A549 (cell line): ENCODE results near the gene PDE6D. TPM values are rescaled to one million over a fixed set of nuclear protein-coding genes. Genes with fewer than 3 reads are reported as not detected.
A peak's percentile ranks its signal among the peaks of the same experiment; 100 is the strongest.

Source experiments
- ATAC-seq, 2 experiments: fragments of 200-7000 bp in 1 of 2; fragments of >200 bp in 1 of 2; cut with Nextera tagmentation in 1 of 2; cut with Tn5 transposase in 1 of 2; 3 replicates each; pipeline versions ENCODE4 v1.8.0 to v1.9.1; 2018 to 2020; ENCODE audit warnings: mild to moderate bottlenecking in 1 of 2, moderate library complexity in 1 of 2
- CTCF ChIA-PET: fragments of 300-600 bp; sonication (Branson Sonifier 250); formaldehyde crosslinking; extraction: SDS; loops from one replicate; lab custom pipeline; 2021; ENCODE audit warnings: antibody characterized with exemption, inconsistent platforms; lab: Yijun Ruan, JAX
- POLR2A ChIA-PET: fragments of 350-600 bp; formaldehyde crosslinking; extraction: SDS; loops from one replicate; lab custom pipeline; 2021; ENCODE audit warnings: antibody characterized with exemption, inconsistent platforms; lab: Yijun Ruan, JAX
- DNase-seq, 2 experiments: peaks; one replicate each; pipeline versions ENCODE4 v3.0.0 to v3.0.0-alpha.2; 2011 to 2016; ENCODE audit warnings: low read depth in 1 of 2, low spot score in 1 of 2
- FAIRE-seq: peaks from 2 replicates; lab custom pipeline; 2011; peaks lifted over from hg19 to GRCh38; lab: Jason Lieb, UNC
- H3K27ac ChIP-seq, 2 experiments: fragments of >200 bp; sonication (Bioruptor Twin); formaldehyde crosslinking; 3 replicates each; pipeline ENCODE4 v1.5.1; 2016 to 2017
- H3K4me1 ChIP-seq: fragments of >200 bp; sonication (Bioruptor Twin); formaldehyde crosslinking; 3 replicates; pipeline ENCODE4 v1.6.1; 2016
- H3K4me2 ChIP-seq: fragments of >200 bp; sonication (Bioruptor Twin); formaldehyde crosslinking; 3 replicates; pipeline ENCODE4 v1.6.1; 2016
- H3K4me3 ChIP-seq: fragments of >200 bp; sonication (Bioruptor Twin); formaldehyde crosslinking; 3 replicates; pipeline ENCODE4 v1.5.1; 2016
- H3K9me3 ChIP-seq: fragments of >200 bp; sonication (Bioruptor Twin); formaldehyde crosslinking; 3 replicates; pipeline ENCODE4 v1.6.1; 2016
- BHLHE40 ChIP-seq: IDR thresholded peaks from 2 replicates; pipeline ENCODE4 v1.6.1; 2012; ENCODE audit warnings: low read depth, low read length, inconsistent platforms
- CBX2 ChIP-seq: fragments of 200-600 bp; sonication (generic); IDR thresholded peaks from 2 replicates; pipeline ENCODE4 v1.6.1; 2016; ENCODE audit warnings: low read depth, mild to moderate bottlenecking, borderline replicate concordance
- CBX8 ChIP-seq: fragments of 200-600 bp; sonication (generic); IDR thresholded peaks from 2 replicates; pipeline ENCODE4 v1.6.1; 2016
- CEBPB ChIP-seq, 2 experiments: fragments of >200 bp in 1 of 2; sonication (Bioruptor Twin) in 1 of 2; formaldehyde crosslinking in 1 of 2; IDR thresholded peaks; 2 replicates each; pipeline ENCODE4 v1.6.1; 2012 to 2016
- EHF ChIP-seq: fragments of 250-450 bp; sonication (Bioruptor Pico); IDR thresholded peaks from 2 replicates; pipeline ENCODE4 v1.5.0; 2020; ENCODE audit warnings: mild to moderate bottlenecking
- ESRRA ChIP-seq: fragments of 150-350 bp; IDR thresholded peaks from 2 replicates; pipeline ENCODE4 v1.6.1; 2014; ENCODE audit warnings: mild to moderate bottlenecking, low read length, borderline replicate concordance
- HOXB5 ChIP-seq: fragments of 250-450 bp; sonication (Bioruptor Pico); IDR thresholded peaks from 2 replicates; pipeline ENCODE4 v1.5.0; 2020; ENCODE audit warnings: mild to moderate bottlenecking, moderate library complexity
- JUN ChIP-seq, 2 experiments: fragments of >200 bp; sonication (Bioruptor Twin); formaldehyde crosslinking; IDR thresholded peaks; 2 replicates in 1 of 2; 3 replicates in 1 of 2; pipeline ENCODE4 v1.6.1; 2016 to 2017
- JUNB ChIP-seq: fragments of >200 bp; sonication (Bioruptor Twin); formaldehyde crosslinking; IDR thresholded peaks from 2 replicates; pipeline ENCODE4 v1.6.1; 2016
- KDM1A ChIP-seq: fragments of 200-600 bp; sonication (generic); IDR thresholded peaks from 2 replicates; pipeline ENCODE4 v1.6.1; 2016; ENCODE audit warnings: low read depth, mild to moderate bottlenecking
- NFE2L2 ChIP-seq: fragments of 150-350 bp; conservative IDR thresholded peaks from 2 replicates; pipeline ENCODE4 v1.6.1; 2014; ENCODE audit warnings: low read length
- NPAS2 ChIP-seq: fragments of 250-450 bp; sonication (Bioruptor Pico); IDR thresholded peaks from 2 replicates; pipeline ENCODE4 v1.8.0; 2022; ENCODE audit warnings: mild to moderate bottlenecking, moderate library complexity, borderline replicate concordance
- NR3C1 ChIP-seq: fragments of >200 bp; sonication (Bioruptor Twin); formaldehyde crosslinking; IDR thresholded peaks from 3 replicates; pipeline ENCODE4 v1.6.1; 2017
- RAD21 ChIP-seq, 2 experiments: fragments of >200 bp in 1 of 2; sonication (Bioruptor Twin) in 1 of 2; formaldehyde crosslinking in 1 of 2; IDR thresholded peaks in 1 of 2; conservative IDR thresholded peaks in 1 of 2; 2 replicates in 1 of 2; 3 replicates in 1 of 2; pipeline ENCODE4 v1.6.1; 2012 to 2018; ENCODE audit warnings: inconsistent platforms in 1 of 2
- RFX5 ChIP-seq: fragments of 450-650 bp; IDR thresholded peaks from 2 replicates; pipeline ENCODE4 v1.7.1; 2014; ENCODE audit warnings: antibody characterized with exemption, mild to moderate bottlenecking, moderate library complexity
- SMC3 ChIP-seq: fragments of >200 bp; sonication (Bioruptor Twin); formaldehyde crosslinking; IDR thresholded peaks from 3 replicates; pipeline ENCODE4 v1.6.1; 2018; ENCODE audit warnings: inconsistent platforms
- TFCP2L1 ChIP-seq: fragments of 250-450 bp; sonication (Bioruptor Pico); IDR thresholded peaks from 2 replicates; pipeline ENCODE4 v1.5.0; 2021; ENCODE audit warnings: mild to moderate bottlenecking
- TP53 ChIP-seq: fragments of 250-450 bp; sonication (Bioruptor Pico); IDR thresholded peaks from 2 replicates; pipeline ENCODE4 v1.5.0; 2021; ENCODE audit warnings: mild to moderate bottlenecking, moderate library complexity
- ZNF302 ChIP-seq: fragments of 250-450 bp; sonication (Bioruptor Pico); IDR thresholded peaks from 2 replicates; pipeline ENCODE4 v1.9.0; 2021; ENCODE audit warnings: inconsistent platforms, mild to moderate bottlenecking, moderate library complexity
- ZSCAN20 ChIP-seq: fragments of 250-450 bp; sonication (Bioruptor Pico); IDR thresholded peaks from 2 replicates; pipeline ENCODE4 v1.8.0; 2022; ENCODE audit warnings: mild to moderate bottlenecking, moderate library complexity
- WGBS: methylation state at CpG from one replicate; pipeline ENCODE4 v1.1.6; 2017; ENCODE audit errors: missing lambda C conversion rate; 5-methylcytosine and 5-hydroxymethylcytosine counted together
- polyA plus RNA-seq, 4 experiments: library from polyadenylated mRNA; depleted of rRNA in 3 of 4; stranded (reverse); fragments of >200 nt; fragmentation: RNase III in 1 of 4; extraction: RNeasy Plus Mini Kit Qiagen cat#74134 plus additional on column Dnase treatment in 1 of 4; gene quantifications; 2 replicates in 3 of 4; 3 replicates in 1 of 4; pipeline ENCODE4 v1.2.3, GENCODE V29; 2011 to 2017
- TF ChIP-seq, protein P1 (sequence below): fragments of 250-450 bp; sonication (Bioruptor Pico); IDR thresholded peaks from 2 replicates; pipeline ENCODE4 v1.5.0; 2021; ENCODE audit warnings: mild to moderate bottlenecking, moderate library complexity, borderline replicate concordance
- TF ChIP-seq, protein P2 (sequence below): IDR thresholded peaks from 2 replicates; pipeline ENCODE4 v1.6.1; 2012
- TF ChIP-seq, protein P3 (sequence below): fragments of 250-450 bp; sonication (Bioruptor Pico); IDR thresholded peaks from 2 replicates; pipeline ENCODE4 v1.5.0; 2020; ENCODE audit warnings: low read depth, mild to moderate bottlenecking, moderate library complexity
- TF ChIP-seq, protein P4 (sequence below): fragments of 200-600 bp; sonication (generic); IDR thresholded peaks from 2 replicates; pipeline ENCODE4 v1.6.1; 2016; ENCODE audit warnings: antibody characterized with exemption, mild to moderate bottlenecking, moderate library complexity
- TF ChIP-seq, protein P5 (sequence below): fragments of >200 bp; sonication (Bioruptor Twin); formaldehyde crosslinking; IDR thresholded peaks from 3 replicates; pipeline ENCODE4 v1.6.1; 2016
- TF ChIP-seq, protein P6 (sequence below): IDR thresholded peaks from 2 replicates; pipeline ENCODE4 v1.6.1; 2012; ENCODE audit warnings: low read depth, borderline replicate concordance

The PDE6D gene
- polyA plus RNA-seq, 2 of the 4 experiments (the other 2 are of a cell fraction), result 27.3 to 51.3 TPM

DNA sequence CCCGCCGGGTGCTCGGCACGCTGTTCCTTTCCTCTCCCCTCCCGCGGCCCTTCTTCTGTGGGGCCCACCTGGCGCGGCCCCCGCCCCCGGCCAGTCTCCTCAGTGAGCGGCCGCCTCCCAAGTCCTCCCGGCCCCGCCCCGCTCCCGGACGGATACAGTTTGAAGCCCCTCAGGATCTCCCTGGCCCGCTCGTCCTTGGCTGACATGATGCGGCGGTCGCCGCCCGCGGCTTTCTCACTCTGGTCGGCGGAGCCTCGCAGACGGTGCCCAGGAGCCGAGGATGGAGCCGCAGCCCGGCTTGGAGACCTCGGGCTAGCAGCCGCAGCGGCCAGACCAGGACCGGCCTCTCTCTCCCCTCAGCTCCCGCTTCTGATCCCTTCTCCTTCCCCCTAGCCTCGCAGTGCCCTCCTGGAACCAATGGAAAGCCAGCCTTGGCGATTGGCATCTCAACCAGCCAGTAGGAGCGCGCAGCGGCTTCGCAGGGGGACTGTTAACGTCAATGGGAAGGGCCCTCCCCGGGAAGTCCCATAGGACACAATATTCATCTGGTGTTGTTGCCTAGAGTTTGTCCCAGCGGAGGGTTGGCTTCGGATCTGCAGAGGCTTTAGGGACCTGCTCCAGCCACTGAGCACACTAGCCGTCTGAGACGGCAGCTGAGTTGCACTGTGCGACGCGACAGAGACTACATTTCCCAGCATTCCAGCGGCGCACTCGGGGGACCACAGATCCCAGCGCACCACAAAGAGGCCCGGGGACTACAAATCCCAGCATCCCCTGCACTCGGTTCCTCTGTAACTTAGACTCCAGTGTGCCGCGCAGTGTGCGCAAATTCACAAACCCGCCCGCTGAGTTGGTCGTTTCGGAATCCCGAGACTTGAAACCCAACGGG, at the start of gene PDE6D (continued):
- TF ChIP-seq, protein P1, sequence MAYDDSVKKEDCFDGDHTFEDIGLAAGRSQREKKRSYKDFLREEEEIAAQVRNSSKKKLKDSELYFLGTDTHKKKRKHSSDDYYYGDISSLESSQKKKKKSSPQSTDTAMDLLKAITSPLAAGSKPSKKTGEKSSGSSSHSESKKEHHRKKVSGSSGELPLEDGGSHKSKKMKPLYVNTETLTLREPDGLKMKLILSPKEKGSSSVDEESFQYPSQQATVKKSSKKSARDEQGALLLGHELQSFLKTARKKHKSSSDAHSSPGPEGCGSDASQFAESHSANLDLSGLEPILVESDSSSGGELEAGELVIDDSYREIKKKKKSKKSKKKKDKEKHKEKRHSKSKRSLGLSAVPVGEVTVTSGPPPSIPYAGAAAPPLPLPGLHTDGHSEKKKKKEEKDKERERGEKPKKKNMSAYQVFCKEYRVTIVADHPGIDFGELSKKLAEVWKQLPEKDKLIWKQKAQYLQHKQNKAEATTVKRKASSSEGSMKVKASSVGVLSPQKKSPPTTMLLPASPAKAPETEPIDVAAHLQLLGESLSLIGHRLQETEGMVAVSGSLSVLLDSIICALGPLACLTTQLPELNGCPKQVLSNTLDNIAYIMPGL (CRISPR knock-in tag), result no peak
- TF ChIP-seq JUN (IDR thresholded peaks at IDR 0.05) (peak in 1 of 2 experiments; percentile 30; a peak in 2 of 5 replicates), EHF (no peak), ZSCAN20 (CRISPR knock-in tag) (no peak)
- TF ChIP-seq, protein P2, sequence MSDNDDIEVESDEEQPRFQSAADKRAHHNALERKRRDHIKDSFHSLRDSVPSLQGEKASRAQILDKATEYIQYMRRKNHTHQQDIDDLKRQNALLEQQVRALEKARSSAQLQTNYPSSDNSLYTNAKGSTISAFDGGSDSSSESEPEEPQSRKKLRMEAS, result 0 out of 2 replicates have a peak, but pooled peaks have one; percentile 19

DNA sequence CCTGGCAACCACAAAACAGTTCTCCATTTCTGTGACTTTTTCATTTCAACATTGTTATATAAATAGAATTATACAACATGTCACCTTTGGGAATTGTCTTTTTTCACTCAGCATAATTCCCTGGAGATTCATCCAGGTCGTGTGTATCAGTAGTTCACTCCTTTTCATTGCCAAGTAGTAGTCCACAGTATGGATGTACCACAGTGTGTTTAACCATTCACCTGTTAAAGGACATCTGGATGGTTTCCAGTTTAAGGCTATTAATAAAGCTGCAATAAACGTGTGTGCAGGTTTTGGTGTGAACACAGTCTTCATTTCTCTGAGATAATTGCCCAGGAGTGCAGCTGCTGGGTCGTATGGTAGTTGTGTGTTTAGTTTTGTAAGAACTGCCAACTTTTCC, 40.8 kb upstream of the PDE6D start:
- Histone ChIP-seq H3K4me1 (no peaks in the 10 kb centered on the region), H3K4me3 (no peak overlapping the region), H3K9me3 (no peaks in the 10 kb centered on the region), H3K27ac (no peak overlapping the region), H3K4me2 (no peak overlapping the region)
- ATAC-seq, result no peak
- CTCF ChIA-PET, result interaction anchor here (1.3 kb wide), 1 partner anchor 20 kb away, joined by 4 read pairs; no protein-coding TSS in a partner anchor
- no peak for DNase-seq
- WGBS, result 15% methylated on average over 3 of the region's 3 CpGs
- FAIRE-seq, result no peak
- no peak for TF ChIP-seq BHLHE40
- peak; percentile 39; the same call in 1 of the 2 replicates for TF ChIP-seq KDM1A
- TF ChIP-seq, protein P3, sequence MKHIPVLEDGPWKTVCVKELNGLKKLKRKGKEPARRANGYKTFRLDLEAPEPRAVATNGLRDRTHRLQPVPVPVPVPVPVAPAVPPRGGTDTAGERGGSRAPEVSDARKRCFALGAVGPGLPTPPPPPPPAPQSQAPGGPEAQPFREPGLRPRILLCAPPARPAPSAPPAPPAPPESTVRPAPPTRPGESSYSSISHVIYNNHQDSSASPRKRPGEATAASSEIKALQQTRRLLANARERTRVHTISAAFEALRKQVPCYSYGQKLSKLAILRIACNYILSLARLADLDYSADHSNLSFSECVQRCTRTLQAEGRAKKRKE (CRISPR knock-in tag), result no peak
- no peak for TF ChIP-seq RAD21 (conservative IDR thresholded peaks at IDR 0.05 in 1 of 2, IDR thresholded peaks at IDR 0.05 in 1 of 2)
- POLR2A ChIA-PET, result no interaction called here

DNA sequence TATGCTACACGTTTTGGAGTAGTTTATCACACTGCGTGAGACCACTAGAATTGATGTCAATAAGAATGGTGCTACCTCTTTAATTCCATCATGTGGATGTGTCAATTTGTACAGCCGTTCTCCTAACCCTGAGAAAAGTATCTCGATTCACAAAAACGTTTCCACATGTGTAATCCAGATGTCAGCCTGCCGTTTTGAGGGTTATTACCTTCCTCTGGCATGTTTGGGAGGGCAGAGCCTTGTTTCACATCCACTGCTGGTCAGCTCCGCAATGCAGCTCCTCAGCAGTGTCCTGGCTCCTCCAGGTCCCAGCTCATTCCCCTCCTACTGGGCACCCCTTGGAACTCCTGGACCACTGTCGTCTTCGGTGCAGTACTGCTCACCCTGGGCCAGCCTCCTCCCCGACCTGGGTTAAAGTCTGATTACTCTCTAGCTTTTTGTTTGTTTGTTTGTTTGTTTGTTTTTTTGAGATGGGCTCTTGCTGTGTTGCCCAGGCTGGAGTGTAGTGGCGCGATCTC, 39.8 kb upstream of the PDE6D start:
- Histone ChIP-seq H3K9me3 (no peaks in the 10 kb centered on the region), H3K4me3 (no peak overlapping the region), H3K4me2 (no peak overlapping the region), H3K27ac (no peak overlapping the region), H3K4me1 (no peaks in the 10 kb centered on the region)
- no peak for FAIRE-seq
- CTCF ChIA-PET, result interaction anchor here (0.6 to 1.4 kb wide), 3 partner anchors 31 to 785 kb away, joined by 3 to 4 read pairs (median 3); no protein-coding TSS in a partner anchor
- peak in 1 of 2 experiments; percentile 51; a peak in 1 of 6 replicates for ATAC-seq
- no peak for DNase-seq
- POLR2A ChIA-PET, result no interaction called here
- 60% methylated on average over 12 of the region's 12 CpGs for WGBS
- TF ChIP-seq RFX5, result no peak
- no peak for TF ChIP-seq SMC3
- TF ChIP-seq, protein P4, sequence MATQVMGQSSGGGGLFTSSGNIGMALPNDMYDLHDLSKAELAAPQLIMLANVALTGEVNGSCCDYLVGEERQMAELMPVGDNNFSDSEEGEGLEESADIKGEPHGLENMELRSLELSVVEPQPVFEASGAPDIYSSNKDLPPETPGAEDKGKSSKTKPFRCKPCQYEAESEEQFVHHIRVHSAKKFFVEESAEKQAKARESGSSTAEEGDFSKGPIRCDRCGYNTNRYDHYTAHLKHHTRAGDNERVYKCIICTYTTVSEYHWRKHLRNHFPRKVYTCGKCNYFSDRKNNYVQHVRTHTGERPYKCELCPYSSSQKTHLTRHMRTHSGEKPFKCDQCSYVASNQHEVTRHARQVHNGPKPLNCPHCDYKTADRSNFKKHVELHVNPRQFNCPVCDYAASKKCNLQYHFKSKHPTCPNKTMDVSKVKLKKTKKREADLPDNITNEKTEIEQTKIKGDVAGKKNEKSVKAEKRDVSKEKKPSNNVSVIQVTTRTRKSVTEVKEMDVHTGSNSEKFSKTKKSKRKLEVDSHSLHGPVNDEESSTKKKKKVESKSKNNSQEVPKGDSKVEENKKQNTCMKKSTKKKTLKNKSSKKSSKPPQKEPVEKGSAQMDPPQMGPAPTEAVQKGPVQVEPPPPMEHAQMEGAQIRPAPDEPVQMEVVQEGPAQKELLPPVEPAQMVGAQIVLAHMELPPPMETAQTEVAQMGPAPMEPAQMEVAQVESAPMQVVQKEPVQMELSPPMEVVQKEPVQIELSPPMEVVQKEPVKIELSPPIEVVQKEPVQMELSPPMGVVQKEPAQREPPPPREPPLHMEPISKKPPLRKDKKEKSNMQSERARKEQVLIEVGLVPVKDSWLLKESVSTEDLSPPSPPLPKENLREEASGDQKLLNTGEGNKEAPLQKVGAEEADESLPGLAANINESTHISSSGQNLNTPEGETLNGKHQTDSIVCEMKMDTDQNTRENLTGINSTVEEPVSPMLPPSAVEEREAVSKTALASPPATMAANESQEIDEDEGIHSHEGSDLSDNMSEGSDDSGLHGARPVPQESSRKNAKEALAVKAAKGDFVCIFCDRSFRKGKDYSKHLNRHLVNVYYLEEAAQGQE, result no peak
- no peak for TF ChIP-seq HOXB5
- no peak for TF ChIP-seq TP53 (CRISPR knock-in tag)
- no peak for TF ChIP-seq CBX8
- TF ChIP-seq ESRRA, result no peak
- no peak for TF ChIP-seq ZSCAN20 (CRISPR knock-in tag)
- no peak for TF ChIP-seq CBX2
- no peak for TF ChIP-seq KDM1A
- no peak for TF ChIP-seq JUNB
- no peak for TF ChIP-seq NPAS2 (CRISPR knock-in tag)
- TF ChIP-seq, protein P5, sequence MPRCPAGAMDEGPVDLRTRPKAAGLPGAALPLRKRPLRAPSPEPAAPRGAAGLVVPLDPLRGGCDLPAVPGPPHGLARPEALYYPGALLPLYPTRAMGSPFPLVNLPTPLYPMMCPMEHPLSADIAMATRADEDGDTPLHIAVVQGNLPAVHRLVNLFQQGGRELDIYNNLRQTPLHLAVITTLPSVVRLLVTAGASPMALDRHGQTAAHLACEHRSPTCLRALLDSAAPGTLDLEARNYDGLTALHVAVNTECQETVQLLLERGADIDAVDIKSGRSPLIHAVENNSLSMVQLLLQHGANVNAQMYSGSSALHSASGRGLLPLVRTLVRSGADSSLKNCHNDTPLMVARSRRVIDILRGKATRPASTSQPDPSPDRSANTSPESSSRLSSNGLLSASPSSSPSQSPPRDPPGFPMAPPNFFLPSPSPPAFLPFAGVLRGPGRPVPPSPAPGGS, result no peak
- no peak for TF ChIP-seq ZNF302 (CRISPR knock-in tag)
- TF ChIP-seq CEBPB (IDR thresholded peaks at IDR 0.05), result no peak
- TF ChIP-seq, protein P6, sequence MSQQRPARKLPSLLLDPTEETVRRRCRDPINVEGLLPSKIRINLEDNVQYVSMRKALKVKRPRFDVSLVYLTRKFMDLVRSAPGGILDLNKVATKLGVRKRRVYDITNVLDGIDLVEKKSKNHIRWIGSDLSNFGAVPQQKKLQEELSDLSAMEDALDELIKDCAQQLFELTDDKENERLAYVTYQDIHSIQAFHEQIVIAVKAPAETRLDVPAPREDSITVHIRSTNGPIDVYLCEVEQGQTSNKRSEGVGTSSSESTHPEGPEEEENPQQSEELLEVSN, result no peak
- no peak for TF ChIP-seq NFE2L2
- no peak for TF ChIP-seq NR3C1
- TF ChIP-seq TFCP2L1, result no peak
